KOPT-K1 (cell line): ENCODE results near the gene GARIN5A.

ENCODE experiments used
- H3K27ac ChIP-seq: fragments of 200-600 bp; sonication (generic); 2 replicates; pipeline ENCODE4 v1.5.1; 2016; ENCODE audit warnings: antibody characterized with exemption, mild to moderate bottlenecking, low read depth, low read length; ENCODE audit not compliant: poor library complexity, severe bottlenecking
- H3K36me3 ChIP-seq: fragments of 200-600 bp; sonication (generic); 2 replicates; pipeline ENCODE4 v1.5.1; 2017; ENCODE audit warnings: antibody characterized with exemption, mild to moderate bottlenecking, low read length, moderate library complexity; ENCODE audit not compliant: insufficient read depth
- H3K9me3 ChIP-seq: fragments of 200-600 bp; sonication (generic); 2 replicates; pipeline ENCODE4 v1.5.1; 2017; ENCODE audit warnings: antibody characterized with exemption, low read length, mild to moderate bottlenecking; ENCODE audit not compliant: insufficient read depth, poor library complexity, severe bottlenecking

The GARIN5A gene

GRCh38 chr19:50476224-50476906, at the start of gene GARIN5A, which contains the start of gene EMC10:
GARIN5A (minus strand) TSS chr19:50476848; CDS start chr19:50476388, 460 bp downstream.
EMC10 (plus strand) TSS chr19:50476507; CDS start chr19:50476545, 38 bp downstream.
- peaks cover 32% of the 10 kb centered on the region for H3K36me3 ChIP-seq
- H3K27ac ChIP-seq, result peak within 1 kb of the TSS; percentile 68
- H3K9me3 ChIP-seq, result no peaks in the 10 kb centered on the region

- Histone ChIP-seq H3K9me3 (no peaks in the 10 kb centered on the region), H3K27ac (no peak overlapping the region), H3K36me3 (no peaks in the 10 kb centered on the region)
Measured at GRCh38 chr19:50522881-50523280, 46.2 kb upstream of the GARIN5A start.

GRCh38 chr19:50520822-50521465, 44.3 kb upstream of the GARIN5A start:
- Histone ChIP-seq H3K9me3 (no peaks in the 10 kb centered on the region), H3K27ac (no peak overlapping the region), H3K36me3 (no peaks in the 10 kb centered on the region)

GRCh38 chr19:50519006-50519575, 42.4 kb upstream of the GARIN5A start:
- Histone ChIP-seq H3K36me3 (no peaks in the 10 kb centered on the region), H3K9me3 (no peaks in the 10 kb centered on the region), H3K27ac (no peak overlapping the region)

- no peak overlapping the region for H3K27ac ChIP-seq
- H3K36me3 ChIP-seq, result no peaks in the 10 kb centered on the region
- H3K9me3 ChIP-seq, result no peaks in the 10 kb centered on the region
Measured at GRCh38 chr19:50518091-50519005, 41.7 kb upstream of the GARIN5A start.

GRCh38 chr19:50517704-50518075, 41.0 kb upstream of the GARIN5A start:
- no peaks in the 10 kb centered on the region for H3K9me3 ChIP-seq
- no peaks in the 10 kb centered on the region for H3K36me3 ChIP-seq
- H3K27ac ChIP-seq, result no peak overlapping the region

GRCh38 chr19:50516964-50517703, 40.5 kb upstream of the GARIN5A start:
- no peaks in the 10 kb centered on the region for H3K9me3 ChIP-seq
- H3K27ac ChIP-seq, result no peak overlapping the region
- H3K36me3 ChIP-seq, result no peaks in the 10 kb centered on the region

GRCh38 chr19:50516456-50516855, 39.8 kb upstream of the GARIN5A start:
- H3K27ac ChIP-seq, result no peak overlapping the region
- no peaks in the 10 kb centered on the region for H3K36me3 ChIP-seq
- no peaks in the 10 kb centered on the region for H3K9me3 ChIP-seq

GRCh38 chr19:50515168-50515561, 38.5 kb upstream of the GARIN5A start:
- H3K27ac ChIP-seq, result peak overlapping the region; percentile 61
- H3K36me3 ChIP-seq, result no peaks in the 10 kb centered on the region

GRCh38 chr19:50514346-50515167, 37.9 kb upstream of the GARIN5A start:
- H3K27ac ChIP-seq, result peak overlapping the region; percentile 61
- no peaks in the 10 kb centered on the region for H3K36me3 ChIP-seq
- H3K9me3 ChIP-seq, result no peaks in the 10 kb centered on the region

More at GRCh38 chr19:50515168-50515561, 38.5 kb upstream of the GARIN5A start:
- no peaks in the 10 kb centered on the region for H3K9me3 ChIP-seq

GRCh38 chr19:50513746-50514345, 37.2 kb upstream of the GARIN5A start, which contains the start of gene ASPDH:
ASPDH (minus strand) TSS chr19:50513913; CDS start chr19:50513823, 90 bp downstream.
- Histone ChIP-seq H3K9me3 (no peaks in the 10 kb centered on the region), H3K36me3 (no peaks in the 10 kb centered on the region), H3K27ac (peak within 1 kb of the TSS; percentile 61)

- Histone ChIP-seq H3K9me3 (no peaks in the 10 kb centered on the region), H3K27ac (peak overlapping the region; percentile 61)
Measured at GRCh38 chr19:50512999-50513745, 36.5 kb upstream of the GARIN5A start.

More at GRCh38 chr19:50512999-50513745, 36.5 kb upstream of the GARIN5A start:
- H3K36me3 ChIP-seq, result no peaks in the 10 kb centered on the region
